CD8-positive, alpha-beta memory T cell (primary cell): ENCODE data around the gene SH3GLB1. TPM values are rescaled to one million over a fixed set of nuclear protein-coding genes. Genes with fewer than 3 reads are reported as not detected.
"Not testable (repeated sequence)": the region's sequence is repeated elsewhere in the genome, so short reads cannot be mapped to it uniquely, and the experiment has no call there.

Experiments
- CTCF ChIA-PET: fragments of 350-600 bp; sonication (Branson Sonifier 250); formaldehyde crosslinking; loops from one replicate; lab custom pipeline; 2021; ENCODE audit warnings: antibody characterized with exemption; lab: Charles Lee
- POLR2A ChIA-PET: fragments of 350-600 bp; sonication (Branson Sonifier 250); formaldehyde crosslinking; loops from one replicate; lab custom pipeline; 2021; ENCODE audit warnings: antibody characterized with exemption; lab: Charles Lee
- DNase-seq, 5 donors: peaks; one replicate each; pipeline versions ENCODE4 v3.0.0 to v3.0.0-alpha.2; 2020 to 2022; ENCODE audit warnings: mixed read lengths in 1 of 5
- H3K27ac ChIP-seq: one replicate; pipeline ENCODE4 v1.7.0; 2013; ENCODE audit warnings: low read depth, mild to moderate bottlenecking, low read length, moderate library complexity
- H3K27me3 ChIP-seq: 2 replicates; pipeline ENCODE4 v1.7.0; 2013; ENCODE audit warnings: low read length, mild to moderate bottlenecking; ENCODE audit not compliant: insufficient read depth, poor library complexity, severe bottlenecking
- H3K36me3 ChIP-seq: 2 replicates; pipeline ENCODE4 v1.7.0; 2013; ENCODE audit warnings: mild to moderate bottlenecking, low read length, moderate library complexity; ENCODE audit not compliant: insufficient read depth
- H3K4me1 ChIP-seq: 2 replicates; pipeline ENCODE4 v1.7.0; 2013; ENCODE audit warnings: mild to moderate bottlenecking, low read length, moderate library complexity; ENCODE audit not compliant: insufficient read depth
- H3K4me3 ChIP-seq: 2 replicates; pipeline ENCODE4 v1.7.0; 2013; ENCODE audit warnings: mild to moderate bottlenecking, low read length
- H3K9me3 ChIP-seq: 2 replicates; pipeline ENCODE4 v1.7.0; 2013; ENCODE audit warnings: mild to moderate bottlenecking, low read length
- H3K27ac Mint-ChIP-seq, 8 donors: one replicate each; pipeline ENCODE4 v1.8.0; 2020 to 2021; ENCODE audit warnings: mixed read lengths in 8 of 8, mild to moderate bottlenecking in 6 of 8, inconsistent platforms in 3 of 8, moderate library complexity in 3 of 8
- H3K27me3 Mint-ChIP-seq, 2 donors: one replicate each; pipeline ENCODE4 v1.8.0; 2020 to 2021; ENCODE audit warnings: mixed read lengths in 2 of 2, mild to moderate bottlenecking in 1 of 2, moderate library complexity in 1 of 2
- H3K36me3 Mint-ChIP-seq, 3 donors: one replicate each; pipeline ENCODE4 v1.8.0; 2020 to 2021; ENCODE audit warnings: mixed read lengths in 3 of 3, inconsistent platforms in 1 of 3, mild to moderate bottlenecking in 1 of 3
- H3K4me1 Mint-ChIP-seq, 3 donors: one replicate each; pipeline ENCODE4 v1.8.0; 2020 to 2021; ENCODE audit warnings: mixed read lengths in 3 of 3, inconsistent platforms in 1 of 3, mild to moderate bottlenecking in 1 of 3
- H3K4me3 Mint-ChIP-seq, 7 donors: one replicate each; pipeline ENCODE4 v1.8.0; 2020 to 2021; ENCODE audit warnings: mixed read lengths in 7 of 7, mild to moderate bottlenecking in 6 of 7, moderate library complexity in 4 of 7, inconsistent platforms in 2 of 7
- H3K9me3 Mint-ChIP-seq, 5 donors: one replicate each; pipeline ENCODE4 v1.8.0; 2020 to 2022; ENCODE audit warnings: mixed read lengths in 5 of 5, mild to moderate bottlenecking in 3 of 5, moderate library complexity in 2 of 5, inconsistent platforms in 1 of 5
- polyA plus RNA-seq: library from polyadenylated mRNA; unstranded; fragments of 300-500 nt; fragmentation: Illumina TruSeq; gene quantifications from one replicate; pipeline ENCODE4 v1.2.3, GENCODE V29; 2021
- total RNA-seq, 2 experiments: library from RNA; stranded (reverse); gene quantifications; one replicate each; pipeline ENCODE4 v1.2.3, GENCODE V29; 2021

The SH3GLB1 gene
- total and polyA plus RNA-seq, 3 experiments from 2014 or later, result 48.6 to 69.7 (median 66.3) TPM

DNA sequence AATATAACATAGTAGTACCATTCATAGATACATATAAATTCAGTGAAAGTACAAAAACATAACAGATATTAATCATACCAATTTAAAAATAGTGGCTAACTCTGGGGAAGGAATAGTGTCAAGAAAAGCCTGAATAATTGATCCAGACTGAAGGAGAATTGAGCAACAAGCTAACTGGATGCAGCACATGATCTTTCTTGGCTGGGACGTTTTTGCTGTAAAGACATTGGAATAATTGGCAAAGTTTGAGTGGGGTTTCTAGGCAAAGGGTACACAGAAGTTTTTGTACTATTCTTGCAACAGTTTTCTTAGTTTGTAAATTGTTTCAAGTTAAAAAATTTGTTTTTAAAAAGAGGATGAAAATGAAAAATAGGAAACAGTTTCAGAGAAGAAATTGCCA is 2.6 kb upstream of the SH3GLB1 start:
- Histone ChIP-seq H3K4me1 (peaks cover 17% of the 10 kb centered on the region), H3K9me3 (no peaks in the 10 kb centered on the region), H3K27me3 (no peaks in the 10 kb centered on the region), H3K27ac (no peak overlapping the region), H3K36me3 (no peaks in the 10 kb centered on the region), H3K4me3 (no peak overlapping the region)
- POLR2A ChIA-PET, result no interaction called here
- CTCF ChIA-PET, result no interaction called here
- H3K27ac Mint-ChIP-seq, result peak overlapping the region in 2 of 8 donors; percentile 27 to 89
- H3K9me3 Mint-ChIP-seq, result no peaks in the 10 kb centered on the region
- peak overlapping the region in 2 of 7 donors; percentile 13 to 93 for H3K4me3 Mint-ChIP-seq
- H3K4me1 Mint-ChIP-seq, result peaks cover 27 to 38% (median 31%) of the 10 kb centered on the region in 3 donors
- H3K36me3 Mint-ChIP-seq, result peaks cover 0 to 15% (median 0%) of the 10 kb centered on the region in 3 donors
- H3K27me3 Mint-ChIP-seq, result peaks cover 0 to 7% of the 10 kb centered on the region in 2 donors
- no peak for DNase-seq

DNA sequence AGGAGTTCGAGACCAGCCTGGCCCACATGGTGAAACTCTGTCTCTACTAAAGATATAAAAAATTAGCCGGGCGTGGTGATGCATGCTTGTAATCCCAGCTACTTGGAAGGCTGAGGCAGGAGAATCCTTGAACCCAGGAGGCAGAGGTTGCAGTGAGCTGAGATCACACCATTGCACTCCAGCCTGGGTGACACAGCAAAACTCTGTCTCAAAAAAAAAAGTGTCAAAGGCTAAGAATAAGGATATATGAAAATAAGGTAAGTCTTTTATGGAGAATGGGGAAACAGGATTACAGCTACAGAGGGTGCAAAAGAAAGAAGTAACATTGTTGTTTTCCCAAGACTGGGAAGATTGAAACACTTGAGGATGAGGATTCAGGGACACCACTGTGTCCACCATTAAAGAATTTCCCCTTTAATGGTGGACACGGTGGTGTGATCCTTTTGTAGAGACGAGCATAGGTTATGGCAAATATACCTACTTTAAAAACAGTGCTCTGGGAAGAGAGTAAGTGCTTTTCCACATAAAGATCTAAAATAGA is 1.4 kb upstream of the SH3GLB1 start:
- H3K27ac ChIP-seq, H3K9me3 ChIP-seq, H3K27me3 ChIP-seq, H3K27me3 Mint-ChIP-seq, H3K36me3 ChIP-seq, H3K9me3 Mint-ChIP-seq, DNase-seq: not testable (repeated sequence)
- POLR2A ChIA-PET, result interaction anchor here (0.6 to 3.3 kb wide), 3 partner anchors 81 to 307 kb away, joined by 3 to 46 read pairs (median 15); partner anchors contain the start of genes HS2ST1, ODF2L and SELENOF
- peaks cover 0 to 21% (median 0%) of the 10 kb centered on the region in 3 donors for H3K36me3 Mint-ChIP-seq
- peaks cover 37 to 51% (median 42%) of the 10 kb centered on the region in 3 donors for H3K4me1 Mint-ChIP-seq
- H3K27ac Mint-ChIP-seq, result peak overlapping the region; percentile 89 to 99 (median 97)
- H3K4me1 ChIP-seq, result peaks cover 29% of the 10 kb centered on the region
- peak overlapping the region; percentile 93 to 99 (median 97) for H3K4me3 Mint-ChIP-seq
- CTCF ChIA-PET, result interaction anchor here (0.9 to 3.7 kb wide), 9 partner anchors 13 to 301 kb away, joined by 3 to 77 read pairs (median 8); partner anchors contain the start of genes HS2ST1 and SELENOF
- H3K4me3 ChIP-seq, result peak overlapping the region; percentile 88

DNA sequence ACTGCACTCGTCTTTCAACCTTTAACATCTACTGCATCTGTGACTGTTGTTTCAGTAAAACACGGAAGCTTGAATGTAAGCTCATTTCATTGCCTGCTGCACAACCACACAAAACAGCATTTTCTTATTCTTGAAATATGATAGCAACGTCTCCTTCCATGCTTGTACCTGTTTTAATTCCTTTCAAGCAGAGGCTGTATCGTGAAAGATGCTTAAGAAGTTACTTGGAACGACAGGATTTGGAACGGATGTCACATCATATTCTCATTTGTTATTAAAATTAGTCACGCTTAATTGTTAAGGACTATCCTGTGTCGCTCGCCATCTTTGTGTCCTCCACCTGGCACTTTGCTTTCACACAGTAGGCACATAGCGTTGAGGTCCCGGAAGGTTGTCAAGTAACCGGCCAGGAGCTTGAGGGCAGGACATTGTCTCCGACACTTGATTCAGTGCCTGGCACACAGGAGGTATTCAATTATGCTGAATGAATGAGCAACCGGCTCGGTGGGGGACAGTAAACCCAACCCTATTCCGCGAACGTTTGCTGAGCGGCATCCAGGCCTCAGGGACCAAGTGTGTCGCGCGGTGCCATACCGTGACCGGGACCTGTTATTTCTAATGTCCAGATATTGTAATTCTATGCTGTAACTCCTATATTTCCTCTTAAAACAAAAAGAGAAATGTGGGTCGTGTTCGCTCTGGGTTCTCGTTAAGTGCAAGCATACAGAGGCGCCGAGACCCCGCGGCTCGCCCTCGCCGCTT is 499 bp upstream of the SH3GLB1 start:
- Histone ChIP-seq H3K27me3 (no peaks in the 10 kb centered on the region), H3K4me3 (peak overlapping the region; percentile 88), H3K9me3 (no peaks in the 10 kb centered on the region), H3K36me3 (no peaks in the 10 kb centered on the region), H3K4me1 (peaks cover 29% of the 10 kb centered on the region), H3K27ac (peak overlapping the region; percentile 90)
- POLR2A ChIA-PET, result interaction anchor here (0.5 to 3.3 kb wide), 15 partner anchors 10 to 1981 kb away, joined by 3 to 46 read pairs (median 4); partner anchors contain the start of genes BCL10, HS2ST1, ODF2L and PKN2
- H3K9me3 Mint-ChIP-seq, result no peaks in the 10 kb centered on the region
- CTCF ChIA-PET, result interaction anchor here (0.6 to 3.7 kb wide), 36 partner anchors 8 to 630 kb away, joined by 3 to 77 read pairs (median 5); partner anchors contain the start of genes HS2ST1, ODF2L and SELENOF
- peaks cover 0 to 22% (median 0%) of the 10 kb centered on the region in 3 donors for H3K36me3 Mint-ChIP-seq
- H3K27ac Mint-ChIP-seq, result peak overlapping the region; percentile 89 to 99 (median 97)
- peak overlapping the region; percentile 93 to 99 (median 97) for H3K4me3 Mint-ChIP-seq
- no peaks in the 10 kb centered on the region for H3K27me3 Mint-ChIP-seq
- DNase-seq, result peak in 3 of 5 donors; percentile 17 to 30 (median 27)
- peaks cover 39 to 60% (median 47%) of the 10 kb centered on the region in 3 donors for H3K4me1 Mint-ChIP-seq

DNA sequence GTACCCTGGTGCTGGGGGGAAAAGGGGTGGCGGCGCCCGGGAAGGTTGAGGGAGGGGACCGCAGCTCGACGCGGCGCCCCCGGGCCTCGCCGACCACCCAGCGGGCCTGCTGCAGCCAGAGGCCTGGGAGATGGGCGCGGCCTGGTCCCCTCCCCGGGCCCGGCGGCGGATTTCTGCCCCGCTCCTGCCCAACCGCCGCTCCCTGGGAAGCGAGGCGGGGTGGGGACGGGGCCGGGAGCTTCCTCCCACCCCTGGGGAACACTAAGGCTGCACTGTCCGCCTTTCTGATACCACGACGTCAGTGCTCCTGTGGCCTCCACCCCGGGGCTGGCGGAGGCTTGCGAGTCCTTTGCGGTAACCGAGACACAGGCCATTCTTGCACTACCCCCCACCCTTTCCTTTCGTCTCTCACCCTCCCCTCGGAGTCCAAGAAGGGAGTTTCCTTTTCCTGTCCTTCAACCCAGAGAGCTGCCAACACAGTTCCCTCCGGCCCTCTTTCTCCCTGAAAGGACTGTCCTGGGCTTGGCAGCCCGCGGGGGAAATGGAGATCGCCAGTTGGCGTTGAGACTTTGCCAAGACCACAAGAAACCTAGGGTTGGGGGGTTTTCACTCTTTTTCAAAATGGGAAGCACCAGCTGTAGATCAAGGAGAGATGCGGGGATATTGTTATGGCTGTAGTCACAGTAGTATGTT is 742 bp downstream of the SH3GLB1 start:
- peak in 4 of 5 donors; percentile 30 to 63 (median 48) for DNase-seq
- Mint-ChIP-seq H3K4me3 (peak overlapping the region; percentile 93 to 100 (median 99)), H3K27ac (peak overlapping the region; percentile 89 to 99 (median 99)), H3K36me3 (peaks cover 0 to 28% (median 0%) of the 10 kb centered on the region in 3 donors), H3K9me3 (no peaks in the 10 kb centered on the region), H3K4me1 (peaks cover 48 to 70% (median 57%) of the 10 kb centered on the region in 3 donors), H3K27me3 (no peaks in the 10 kb centered on the region)
- CTCF ChIA-PET, result interaction anchor here (0.7 to 3.7 kb wide), 31 partner anchors 11 to 625 kb away, joined by 3 to 77 read pairs (median 6); partner anchors contain the start of genes HS2ST1, ODF2L and SELENOF
- no peaks in the 10 kb centered on the region for H3K9me3 ChIP-seq
- H3K27ac ChIP-seq, result peak overlapping the region; percentile 90
- POLR2A ChIA-PET, result interaction anchor here (0.7 to 3.3 kb wide), 14 partner anchors 9 to 1979 kb away, joined by 3 to 46 read pairs (median 4); partner anchors contain the start of genes BCL10, HS2ST1, ODF2L and PKN2
- no peaks in the 10 kb centered on the region for H3K36me3 ChIP-seq
- H3K4me3 ChIP-seq, result peak overlapping the region; percentile 88
- H3K27me3 ChIP-seq, result no peaks in the 10 kb centered on the region
- peaks cover 32% of the 10 kb centered on the region for H3K4me1 ChIP-seq

DNA sequence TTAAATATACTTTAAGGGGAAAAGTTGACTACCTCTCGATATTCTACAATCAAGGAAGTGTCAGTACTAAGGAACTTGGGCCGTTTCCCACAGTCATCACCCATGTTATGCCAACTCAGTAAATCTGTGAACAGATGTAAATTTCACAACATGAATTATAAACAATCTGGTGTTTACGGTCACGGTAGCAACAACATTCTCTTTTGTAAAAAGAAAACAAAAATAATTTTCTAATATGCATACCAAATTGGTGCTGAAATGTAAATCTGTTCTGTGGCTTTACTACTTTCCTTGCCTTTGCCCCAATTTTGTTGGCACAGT is 1.2 kb downstream of the SH3GLB1 start:
- DNase-seq, result no peak
- Mint-ChIP-seq H3K4me1 (peaks cover 51 to 74% (median 62%) of the 10 kb centered on the region in 3 donors), H3K27ac (peak overlapping the region; percentile 89 to 99 (median 99)), H3K4me3 (peak overlapping the region; percentile 93 to 100 (median 99)), H3K27me3 (no peaks in the 10 kb centered on the region), H3K9me3 (no peaks in the 10 kb centered on the region), H3K36me3 (peaks cover 0 to 30% (median 0%) of the 10 kb centered on the region in 3 donors)
- Histone ChIP-seq H3K27ac (peak overlapping the region; percentile 90), H3K9me3 (no peaks in the 10 kb centered on the region), H3K4me3 (peak overlapping the region; percentile 88), H3K4me1 (peaks cover 32% of the 10 kb centered on the region), H3K36me3 (no peaks in the 10 kb centered on the region), H3K27me3 (no peaks in the 10 kb centered on the region)
- POLR2A ChIA-PET, result interaction anchor here (1.3 to 3.3 kb wide), 7 partner anchors 8 to 309 kb away, joined by 3 to 46 read pairs (median 8); partner anchors contain the start of genes HS2ST1, ODF2L and SELENOF
- CTCF ChIA-PET, result interaction anchor here (1.2 to 3.7 kb wide), 9 partner anchors 11 to 209 kb away, joined by 3 to 77 read pairs (median 12); partner anchors contain the start of genes HS2ST1 and SELENOF

DNA sequence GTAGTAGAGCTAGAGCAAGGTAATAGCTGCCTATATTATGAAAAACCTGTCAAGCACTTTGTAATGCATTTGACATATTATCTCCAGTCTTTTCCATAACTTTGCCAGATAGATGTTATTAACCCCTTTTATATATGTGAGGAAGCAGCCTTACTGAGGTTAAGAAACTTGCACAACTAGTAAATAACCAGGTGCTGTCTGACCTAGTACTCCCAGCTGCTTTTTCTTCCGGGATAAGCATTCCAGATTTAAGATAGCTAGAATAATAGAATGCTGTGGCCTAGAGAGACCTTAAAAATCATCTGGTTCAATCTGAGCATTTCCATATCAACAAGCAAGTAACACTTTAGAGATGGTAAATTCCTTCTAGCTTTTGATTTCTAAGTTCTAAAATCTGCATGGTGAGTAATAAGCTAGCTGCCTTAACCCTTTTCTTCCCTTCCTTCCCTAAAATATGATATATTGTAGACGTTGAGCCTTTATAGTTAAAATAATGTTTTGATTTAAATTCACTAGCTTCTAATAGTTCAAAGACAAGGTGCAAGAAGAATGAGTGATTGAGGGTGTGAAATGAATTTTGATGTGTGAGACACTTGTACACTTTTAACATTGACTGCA is 1.8 kb downstream of the SH3GLB1 start:
- peaks cover 0 to 30% (median 0%) of the 10 kb centered on the region in 3 donors for H3K36me3 Mint-ChIP-seq
- peaks cover 53 to 79% (median 67%) of the 10 kb centered on the region in 3 donors for H3K4me1 Mint-ChIP-seq
- Histone ChIP-seq H3K4me1 (peaks cover 32% of the 10 kb centered on the region), H3K9me3 (no peaks in the 10 kb centered on the region), H3K4me3 (peak overlapping the region; percentile 88), H3K27ac (peak overlapping the region; percentile 90), H3K36me3 (no peaks in the 10 kb centered on the region), H3K27me3 (no peaks in the 10 kb centered on the region)
- peak overlapping the region; percentile 9 to 99 (median 98) for H3K27ac Mint-ChIP-seq
- ChIA-PET POLR2A (interaction anchor here (1.3 to 3.3 kb wide), 2 partner anchors 23 to 208 kb away, joined by 3 to 46 read pairs; partner anchors contain the start of genes HS2ST1 and SELENOF), CTCF (interaction anchor here (1.1 to 3.7 kb wide), 7 partner anchors 10 to 207 kb away, joined by 3 to 77 read pairs (median 7); no protein-coding TSS in a partner anchor)
- H3K4me3 Mint-ChIP-seq, result peak overlapping the region; percentile 93 to 100 (median 99)
- H3K27me3 Mint-ChIP-seq, result no peaks in the 10 kb centered on the region
- no peaks in the 10 kb centered on the region for H3K9me3 Mint-ChIP-seq
- no peak for DNase-seq

DNA sequence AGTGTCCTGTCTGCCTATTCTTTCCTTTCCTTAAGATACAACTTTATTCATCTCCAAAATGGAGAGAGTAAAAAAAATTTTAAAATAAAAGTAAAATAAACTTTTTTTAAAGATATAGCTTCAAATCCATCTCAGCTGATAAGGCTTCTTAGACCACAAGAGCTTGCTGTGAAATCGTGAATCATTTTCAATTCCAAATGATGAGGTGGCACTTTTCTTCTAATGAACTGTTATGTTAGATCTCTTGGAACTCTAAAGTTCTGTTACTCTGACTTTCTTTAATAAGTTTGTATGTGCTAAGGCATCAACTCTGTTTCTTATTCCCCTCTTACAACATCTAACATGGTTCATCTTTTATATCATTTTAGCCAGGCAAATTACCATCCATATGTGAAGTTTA is 4.5 kb downstream of the SH3GLB1 start:
- Histone ChIP-seq H3K4me3 (no peak overlapping the region), H3K27me3 (no peaks in the 10 kb centered on the region), H3K36me3 (no peaks in the 10 kb centered on the region), H3K4me1 (peaks cover 35% of the 10 kb centered on the region), H3K9me3 (no peaks in the 10 kb centered on the region), H3K27ac (no peak overlapping the region)
- Mint-ChIP-seq H3K27me3 (no peaks in the 10 kb centered on the region), H3K9me3 (no peaks in the 10 kb centered on the region), H3K4me3 (peak overlapping the region in 3 of 7 donors; percentile 35 to 61 (median 38)), H3K36me3 (peaks cover 0 to 28% (median 0%) of the 10 kb centered on the region in 3 donors), H3K4me1 (peaks cover 53 to 81% (median 77%) of the 10 kb centered on the region in 3 donors), H3K27ac (peak overlapping the region in 4 of 8 donors; percentile 4 to 73 (median 34))
- CTCF ChIA-PET, result no interaction called here
- no peak for DNase-seq
- POLR2A ChIA-PET, result no interaction called here
